Measurements from ENCODE around the gene LYPD3.

The LYPD3 gene

GRCh38 chr19:43455321-43456113 is 9.9 kb downstream of the LYPD3 start:
- TF ChIP-seq REST (IDR thresholded peaks at IDR 0.05; ENCODE audit: insufficient read depth in 1 of 2, low read depth in 2 of 2, low read length in 2 of 2) (no peak), FOXP2 (optimal IDR thresholded peaks at IDR 0.05; ENCODE audit: borderline replicate concordance, extremely low read depth, extremely low read length, insufficient read depth) (no peak), POLR2AphosphoS5 (IDR thresholded peaks at IDR 0.05; ENCODE audit: low read depth, low read length) (no peak), SIN3A (IDR thresholded peaks at IDR 0.05; ENCODE audit: borderline replicate concordance, insufficient read depth, low read length) (no peak), TAF1 (IDR thresholded peaks at IDR 0.05; ENCODE audit: borderline replicate concordance, insufficient read depth, low read length) (no peak)

GRCh38 chr19:43454031-43454430 is 11.4 kb downstream of the LYPD3 start:
- TF ChIP-seq SIN3A (IDR thresholded peaks at IDR 0.05; ENCODE audit: borderline replicate concordance, insufficient read depth, low read length) (no peak), POLR2AphosphoS5 (IDR thresholded peaks at IDR 0.05; ENCODE audit: low read depth, low read length) (no peak), REST (IDR thresholded peaks at IDR 0.05; ENCODE audit: insufficient read depth in 1 of 2, low read depth in 2 of 2, low read length in 2 of 2) (no peak), TAF1 (IDR thresholded peaks at IDR 0.05; ENCODE audit: borderline replicate concordance, insufficient read depth, low read length) (no peak), FOXP2 (optimal IDR thresholded peaks at IDR 0.05; ENCODE audit: borderline replicate concordance, extremely low read depth, extremely low read length, insufficient read depth) (no peak)

DNA sequence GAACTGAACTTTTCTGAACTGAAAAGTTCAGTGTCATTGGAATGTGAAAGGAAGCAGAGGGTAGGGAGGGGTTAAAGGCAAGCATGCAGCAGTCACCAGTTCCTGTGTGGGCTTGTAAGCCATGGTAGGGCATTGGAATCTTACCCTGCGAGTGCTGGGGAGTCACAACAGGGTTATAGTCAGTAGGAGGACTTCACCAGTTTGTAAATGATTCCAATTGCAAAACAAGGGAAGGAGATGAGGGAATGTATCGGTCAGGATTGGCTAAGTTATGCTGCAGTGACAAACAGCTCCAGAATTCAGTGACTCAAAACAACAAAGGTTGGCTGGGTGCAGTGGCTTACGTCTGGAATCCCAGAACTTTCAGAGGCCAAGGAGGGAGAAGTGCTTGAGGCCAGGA is 12.8 kb downstream of the LYPD3 start:
- TF ChIP-seq TAF1 (IDR thresholded peaks at IDR 0.05; ENCODE audit: borderline replicate concordance, insufficient read depth, low read length), result no peak
- TF ChIP-seq REST (IDR thresholded peaks at IDR 0.05; ENCODE audit: insufficient read depth in 1 of 2, low read depth in 2 of 2, low read length in 2 of 2), result no peak
- TF ChIP-seq SIN3A (IDR thresholded peaks at IDR 0.05; ENCODE audit: borderline replicate concordance, insufficient read depth, low read length), result no peak
- no peak for TF ChIP-seq POLR2AphosphoS5 (IDR thresholded peaks at IDR 0.05; ENCODE audit: low read depth, low read length)
- TF ChIP-seq FOXP2 (optimal IDR thresholded peaks at IDR 0.05; ENCODE audit: borderline replicate concordance, extremely low read depth, extremely low read length, insufficient read depth), result no peak

DNA sequence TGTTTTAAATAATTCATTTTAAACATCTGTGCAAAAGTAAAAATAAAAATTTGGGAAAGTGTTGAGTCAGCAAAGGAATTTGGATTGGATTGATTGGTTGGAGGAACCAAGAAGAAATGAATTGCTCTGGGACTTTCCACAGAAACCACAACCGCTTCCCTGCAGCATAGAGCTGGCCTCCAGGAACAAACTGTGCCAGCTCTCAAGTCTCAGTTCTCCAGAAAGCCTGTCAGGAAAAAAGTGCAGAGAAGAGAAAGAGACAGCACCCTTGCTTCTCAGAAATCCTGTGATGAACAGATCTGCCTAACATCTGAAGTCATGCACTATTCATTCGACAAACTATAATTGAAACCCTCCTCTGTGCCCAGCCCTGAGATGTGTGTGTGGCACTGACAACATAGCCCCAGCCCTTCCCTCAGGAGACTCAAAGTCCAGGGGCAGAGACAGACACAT is 14.8 kb downstream of the LYPD3 start:
- TF ChIP-seq FOXP2 (optimal IDR thresholded peaks at IDR 0.05; ENCODE audit: borderline replicate concordance, extremely low read depth, extremely low read length, insufficient read depth) (no peak), REST (IDR thresholded peaks at IDR 0.05; ENCODE audit: insufficient read depth in 1 of 2, low read depth in 2 of 2, low read length in 2 of 2) (no peak), SIN3A (IDR thresholded peaks at IDR 0.05; ENCODE audit: borderline replicate concordance, insufficient read depth, low read length) (no peak), TAF1 (IDR thresholded peaks at IDR 0.05; ENCODE audit: borderline replicate concordance, insufficient read depth, low read length) (no peak), POLR2AphosphoS5 (IDR thresholded peaks at IDR 0.05; ENCODE audit: low read depth, low read length) (no peak)

Measured in PFSK-1 (cell line).